IgD-negative memory B cell (primary cell): ENCODE measurements around the gene SRRM3. TPM values are rescaled to one million over a fixed set of nuclear protein-coding genes. Genes with fewer than 3 reads are reported as not detected.
A peak's percentile ranks its signal among the peaks of the same experiment; 100 is the strongest.
"Not testable (repeated sequence)": the region's sequence is repeated elsewhere in the genome, so short reads cannot be mapped to it uniquely, and the experiment has no call there.

Experiments
- H3K27ac Mint-ChIP-seq, 3 donors: one replicate each; pipeline ENCODE4 v1.8.0; 2020 to 2022; ENCODE audit warnings: mild to moderate bottlenecking in 3 of 3, mixed read lengths in 3 of 3, moderate library complexity in 1 of 3
- H3K27me3 Mint-ChIP-seq: one replicate; pipeline ENCODE4 v1.8.0; 2021; ENCODE audit warnings: mixed read lengths
- H3K36me3 Mint-ChIP-seq: one replicate; pipeline ENCODE4 v1.8.0; 2020; ENCODE audit warnings: mild to moderate bottlenecking, mixed read lengths
- H3K4me1 Mint-ChIP-seq, 3 donors: one replicate each; pipeline ENCODE4 v1.8.0; 2020 to 2022; ENCODE audit warnings: mixed read lengths in 3 of 3, mild to moderate bottlenecking in 1 of 3
- H3K4me3 Mint-ChIP-seq, 4 donors: one replicate each; pipeline ENCODE4 v1.8.0; 2020 to 2022; ENCODE audit warnings: mild to moderate bottlenecking in 4 of 4, mixed read lengths in 4 of 4, moderate library complexity in 3 of 4
- H3K9me3 Mint-ChIP-seq, 3 donors: one replicate each; pipeline ENCODE4 v1.8.0; 2020 to 2021; ENCODE audit warnings: mixed read lengths in 3 of 3, mild to moderate bottlenecking in 1 of 3
- polyA plus RNA-seq: library from polyadenylated mRNA; unstranded; fragments of 300-500 nt; fragmentation: Illumina TruSeq; gene quantifications from one replicate; pipeline ENCODE4 v1.2.3, GENCODE V29; 2021

SRRM3 gene
- polyA plus RNA-seq, 1 donor from 2014 or later, result not detected

- no peaks in the 10 kb centered on the region for H3K4me1 Mint-ChIP-seq
- H3K9me3 Mint-ChIP-seq, result no peaks in the 10 kb centered on the region
- no peak overlapping the region for H3K4me3 Mint-ChIP-seq
- H3K36me3 Mint-ChIP-seq, result no peaks in the 10 kb centered on the region
- peaks cover 7% of the 10 kb centered on the region for H3K27me3 Mint-ChIP-seq
- no peak overlapping the region for H3K27ac Mint-ChIP-seq
These were observed 9.5 kb downstream of the SRRM3 start for GRCh38 chr7:76211216-76211615.

DNA sequence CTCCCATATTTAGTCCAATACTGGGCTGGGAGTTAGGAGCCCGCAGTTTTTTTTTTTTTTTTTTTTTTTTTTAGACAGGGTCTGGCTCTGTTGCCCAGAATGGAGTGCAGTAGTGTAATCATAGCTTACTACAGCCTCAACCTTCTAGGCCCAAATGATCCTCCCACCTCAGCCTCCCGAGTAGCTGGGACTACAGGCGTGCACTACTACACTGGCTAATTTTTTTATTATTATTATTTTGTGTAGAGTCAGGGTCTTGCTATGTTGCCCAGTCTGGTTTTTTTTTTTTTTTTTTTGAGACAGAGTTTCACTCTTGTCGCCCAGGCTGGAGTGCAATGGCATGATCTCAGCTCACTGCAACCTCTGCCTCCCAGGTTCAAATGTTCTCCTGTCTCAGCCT lies 13.7 kb downstream of the SRRM3 start:
- H3K27me3 Mint-ChIP-seq, result peaks cover 15% of the 10 kb centered on the region
- not testable (repeated sequence) for H3K4me1 Mint-ChIP-seq, H3K4me3 Mint-ChIP-seq, H3K36me3 Mint-ChIP-seq, H3K9me3 Mint-ChIP-seq, H3K27ac Mint-ChIP-seq

GRCh38 chr7:76216381-76217082 lies 14.8 kb downstream of the SRRM3 start:
- H3K4me3 Mint-ChIP-seq, result no peak overlapping the region
- H3K27me3 Mint-ChIP-seq, result peaks cover 16% of the 10 kb centered on the region
- no peak overlapping the region for H3K27ac Mint-ChIP-seq
- H3K36me3 Mint-ChIP-seq, result no peaks in the 10 kb centered on the region
- H3K4me1 Mint-ChIP-seq, result no peaks in the 10 kb centered on the region
- H3K9me3 Mint-ChIP-seq, result no peaks in the 10 kb centered on the region

DNA sequence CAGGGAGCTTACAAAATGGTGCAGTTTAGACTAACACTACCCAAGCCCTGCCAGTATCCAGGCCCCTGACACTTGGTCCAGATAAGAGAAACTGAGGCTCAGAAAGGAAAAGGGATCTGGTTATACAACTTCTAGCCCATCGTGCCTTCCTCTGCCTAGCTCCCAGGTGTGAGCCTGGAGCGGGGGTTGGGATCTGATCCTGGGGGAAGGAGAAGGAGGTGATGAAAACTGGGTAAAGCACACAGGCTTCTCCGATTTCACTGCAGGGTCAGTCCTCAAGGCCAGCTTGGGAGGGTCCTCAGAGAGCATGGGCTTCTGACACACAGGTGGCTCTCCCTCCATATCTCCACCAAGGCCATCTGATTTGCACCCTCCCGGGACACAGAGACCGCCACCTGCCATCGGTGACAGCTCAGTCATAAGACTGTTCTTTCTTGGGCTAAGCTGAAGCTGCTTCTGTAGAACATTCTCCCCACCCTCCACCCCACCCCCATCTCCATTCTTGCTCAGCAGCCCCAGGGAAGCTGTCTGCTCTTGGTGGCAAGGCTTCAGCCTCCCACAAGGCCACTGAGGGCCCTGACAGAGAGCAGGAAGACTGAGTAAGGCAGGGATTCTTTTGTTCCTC lies 16.4 kb downstream of the SRRM3 start:
- H3K27me3 Mint-ChIP-seq, result peaks cover 25% of the 10 kb centered on the region
- no peak overlapping the region for H3K4me3 Mint-ChIP-seq
- no peak overlapping the region for H3K27ac Mint-ChIP-seq
- no peaks in the 10 kb centered on the region for H3K9me3 Mint-ChIP-seq
- H3K36me3 Mint-ChIP-seq, result no peaks in the 10 kb centered on the region
- no peaks in the 10 kb centered on the region for H3K4me1 Mint-ChIP-seq

GRCh38 chr7:76220185-76221057 lies 18.7 kb downstream of the SRRM3 start:
- Mint-ChIP-seq H3K27me3 (peaks cover 28% of the 10 kb centered on the region), H3K9me3 (peaks cover 0 to 2% (median 0%) of the 10 kb centered on the region in 3 donors), H3K4me1 (no peaks in the 10 kb centered on the region), H3K4me3 (no peak overlapping the region), H3K27ac (no peak overlapping the region), H3K36me3 (no peaks in the 10 kb centered on the region)

DNA sequence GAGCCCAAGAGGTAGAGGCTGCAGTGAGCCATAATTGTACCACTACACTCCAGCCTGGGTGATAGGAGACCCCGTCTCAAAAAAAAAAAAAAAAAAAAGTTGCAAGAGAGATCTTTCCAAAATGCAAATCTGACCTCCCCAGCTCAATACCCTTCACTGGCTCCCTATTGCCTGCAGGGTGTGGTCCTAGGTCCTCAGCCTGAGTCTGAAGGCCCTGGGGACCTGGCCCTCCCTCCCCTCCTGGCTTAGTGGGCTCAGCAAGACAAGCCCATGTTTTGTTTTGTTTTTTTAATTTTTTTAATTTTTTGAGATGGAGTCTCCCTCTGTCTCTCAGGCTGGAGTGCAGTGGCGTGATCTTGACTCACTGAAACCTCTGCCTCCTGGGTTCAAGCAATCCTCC lies 20.6 kb downstream of the SRRM3 start:
- Mint-ChIP-seq H3K4me3 (no peak overlapping the region), H3K36me3 (no peaks in the 10 kb centered on the region), H3K9me3 (peaks cover 0 to 3% (median 2%) of the 10 kb centered on the region in 3 donors), H3K4me1 (peaks cover 0 to 1% (median 0%) of the 10 kb centered on the region in 3 donors), H3K27me3 (peaks cover 30% of the 10 kb centered on the region), H3K27ac (no peak overlapping the region)

DNA sequence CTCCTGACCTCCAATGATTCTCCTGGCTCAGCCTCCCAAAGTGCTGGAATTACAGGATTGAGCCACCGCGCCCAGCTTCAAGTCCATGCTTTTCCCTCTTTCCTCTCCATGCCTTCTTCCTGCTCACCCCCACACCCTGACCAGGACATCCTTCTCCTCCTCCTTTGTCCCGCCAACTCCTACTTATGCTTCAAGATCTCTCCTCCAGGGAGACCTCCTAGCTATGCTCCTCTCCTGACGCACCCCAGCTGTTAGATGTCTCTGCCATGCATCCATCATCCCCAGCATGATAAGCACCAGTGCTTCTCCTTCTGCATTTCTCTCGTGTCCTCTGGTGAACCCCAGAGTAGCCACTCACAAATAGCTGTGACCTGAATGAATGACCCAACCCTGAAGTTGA lies 21.1 kb downstream of the SRRM3 start:
- no peak overlapping the region for H3K4me3 Mint-ChIP-seq

GRCh38 chr7:76223286-76223972 lies 21.7 kb downstream of the SRRM3 start:
- Mint-ChIP-seq H3K27ac (peak overlapping the region in 1 of 3 donors; percentile 80), H3K4me1 (peaks cover 0 to 1% (median 0%) of the 10 kb centered on the region in 3 donors), H3K9me3 (peaks cover 0 to 5% (median 2%) of the 10 kb centered on the region in 3 donors), H3K27me3 (peaks cover 26% of the 10 kb centered on the region), H3K4me3 (no peak overlapping the region), H3K36me3 (no peaks in the 10 kb centered on the region)

More for the DNA sequence above, 21.1 kb downstream of the SRRM3 start:
- H3K27ac Mint-ChIP-seq, result no peak overlapping the region
- no peaks in the 10 kb centered on the region for H3K36me3 Mint-ChIP-seq
- H3K27me3 Mint-ChIP-seq, result peaks cover 30% of the 10 kb centered on the region
- peaks cover 0 to 5% (median 2%) of the 10 kb centered on the region in 3 donors for H3K9me3 Mint-ChIP-seq
- H3K4me1 Mint-ChIP-seq, result peaks cover 0 to 1% (median 0%) of the 10 kb centered on the region in 3 donors

DNA sequence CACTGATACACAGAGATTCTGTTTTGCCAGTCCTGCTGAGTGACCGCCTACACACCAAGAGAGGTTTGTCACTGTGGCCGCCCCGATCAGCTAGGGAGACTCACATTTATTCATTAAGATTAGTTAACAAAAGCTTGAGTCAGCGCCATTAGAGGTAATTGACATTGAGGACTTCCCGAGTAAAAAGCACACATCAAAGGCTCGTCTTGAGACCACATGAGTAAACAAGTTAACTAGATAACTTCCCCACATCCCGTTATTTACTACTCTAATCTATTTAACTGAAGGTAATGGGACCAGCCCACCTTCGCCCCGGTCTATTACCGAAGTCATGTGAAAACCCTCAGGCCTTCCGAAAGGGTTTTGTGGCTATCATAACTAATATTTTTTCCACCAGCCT lies 23.0 kb downstream of the SRRM3 start:
- H3K27ac Mint-ChIP-seq, result no peak overlapping the region
- H3K4me1 Mint-ChIP-seq, result peaks cover 0 to 2% (median 1%) of the 10 kb centered on the region in 3 donors
- H3K27me3 Mint-ChIP-seq, result peaks cover 26% of the 10 kb centered on the region
- peaks cover 0 to 5% (median 2%) of the 10 kb centered on the region in 3 donors for H3K9me3 Mint-ChIP-seq
- H3K36me3 Mint-ChIP-seq, result peaks cover 1% of the 10 kb centered on the region
- H3K4me3 Mint-ChIP-seq, result no peak overlapping the region

DNA sequence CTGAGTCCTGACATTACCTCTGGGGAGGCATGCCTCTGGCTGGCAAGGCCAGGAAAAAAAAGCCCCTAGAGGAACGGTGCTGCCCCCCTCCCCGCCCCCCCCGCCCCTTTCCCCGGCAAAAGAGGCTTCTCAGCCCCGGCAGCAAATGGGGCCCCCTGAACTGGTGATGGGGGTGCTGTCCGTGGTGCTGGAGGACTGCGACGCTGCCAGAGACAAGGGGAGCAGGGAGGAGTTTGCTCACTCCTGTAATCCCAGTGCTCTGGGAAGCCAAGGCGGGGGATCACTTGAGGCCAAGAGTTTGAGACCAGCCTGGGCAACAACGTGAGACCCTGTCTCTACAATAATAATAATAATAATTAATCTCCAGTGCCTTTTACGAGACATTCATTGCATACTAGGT lies 23.7 kb downstream of the SRRM3 start:
- peaks cover 1% of the 10 kb centered on the region for H3K36me3 Mint-ChIP-seq
- H3K4me3 Mint-ChIP-seq, result no peak overlapping the region
- no peak overlapping the region for H3K27ac Mint-ChIP-seq
- H3K9me3 Mint-ChIP-seq, result peaks cover 0 to 5% (median 2%) of the 10 kb centered on the region in 3 donors
- H3K4me1 Mint-ChIP-seq, result peaks cover 0 to 2% (median 1%) of the 10 kb centered on the region in 3 donors
- peaks cover 31% of the 10 kb centered on the region for H3K27me3 Mint-ChIP-seq

DNA sequence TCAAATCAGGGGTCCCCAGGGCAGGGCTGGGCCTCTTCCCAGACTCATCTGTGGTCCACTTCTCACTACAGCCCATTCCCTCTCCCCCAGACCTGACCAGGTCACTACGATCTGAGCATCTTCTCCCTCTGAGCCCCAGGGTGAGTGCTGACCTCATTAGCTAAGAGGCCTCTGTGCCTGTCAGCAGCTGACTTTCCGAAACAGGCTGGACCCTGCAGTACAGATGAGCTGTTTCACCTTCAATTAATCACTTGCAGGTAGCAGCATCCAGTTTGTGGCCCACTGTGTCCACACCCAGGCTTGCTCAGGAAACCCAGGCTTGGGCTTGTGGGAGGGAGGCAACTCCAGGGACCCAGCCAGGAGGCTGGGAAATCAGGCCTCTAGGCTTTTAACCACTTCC lies 24.3 kb downstream of the SRRM3 start:
- H3K27me3 Mint-ChIP-seq, result peaks cover 32% of the 10 kb centered on the region
- peaks cover 0 to 2% (median 1%) of the 10 kb centered on the region in 3 donors for H3K4me1 Mint-ChIP-seq
- H3K27ac Mint-ChIP-seq, result no peak overlapping the region
- no peak overlapping the region for H3K4me3 Mint-ChIP-seq
- H3K36me3 Mint-ChIP-seq, result peaks cover 1% of the 10 kb centered on the region
- peaks cover 0 to 5% (median 2%) of the 10 kb centered on the region in 3 donors for H3K9me3 Mint-ChIP-seq

DNA sequence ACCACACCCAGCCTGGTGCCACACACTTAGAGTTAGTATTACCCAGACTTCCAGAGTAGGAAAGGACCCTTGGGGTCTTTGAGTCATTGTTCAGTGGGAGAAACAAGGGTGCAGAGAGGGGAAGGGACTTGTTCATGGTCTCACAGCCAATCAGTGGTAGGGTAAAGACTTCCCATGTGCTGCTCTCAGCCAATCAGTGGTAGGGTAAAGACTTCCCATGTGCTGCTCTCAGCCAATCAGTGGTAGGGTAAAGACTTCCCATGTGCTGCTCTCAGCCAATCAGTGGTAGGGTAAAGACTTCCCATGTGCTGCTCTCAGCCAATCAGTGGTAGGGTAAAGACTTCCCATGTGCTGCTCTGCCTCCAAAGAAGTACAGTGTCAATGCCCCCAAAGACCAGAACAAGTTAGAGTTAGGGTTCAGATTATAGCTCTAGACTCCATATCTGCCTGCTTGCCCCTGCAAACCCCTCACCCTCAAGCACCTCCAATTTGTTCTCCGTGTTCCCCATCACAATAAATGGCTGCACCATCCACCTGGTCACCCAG lies 25.3 kb downstream of the SRRM3 start:
- H3K4me1 Mint-ChIP-seq, H3K9me3 Mint-ChIP-seq, H3K36me3 Mint-ChIP-seq, H3K27ac Mint-ChIP-seq: not testable (repeated sequence)
- Mint-ChIP-seq H3K4me3 (peak overlapping the region in 2 of 4 donors; percentile 22 to 39), H3K27me3 (peaks cover 37% of the 10 kb centered on the region)

DNA sequence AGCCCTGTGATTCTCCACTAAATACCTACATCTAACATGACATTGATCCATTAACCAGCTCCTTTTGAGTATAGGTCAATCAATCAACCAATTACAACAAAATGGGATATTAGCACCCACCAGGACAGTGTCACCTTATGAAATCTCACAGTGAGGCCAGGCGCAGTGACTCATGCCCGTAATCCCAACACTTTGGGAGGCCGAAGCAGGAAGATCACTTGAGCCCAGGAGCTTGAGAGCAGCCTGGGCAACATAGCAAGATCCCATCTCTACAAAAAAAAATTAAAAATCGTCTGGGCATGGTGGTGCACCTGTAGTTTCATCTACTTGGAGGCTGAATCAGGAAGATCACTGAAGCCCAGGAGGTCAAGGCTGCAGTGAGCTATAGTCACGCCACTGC lies 28.5 kb downstream of the SRRM3 start:
- H3K4me1 Mint-ChIP-seq, result peaks cover 0 to 7% (median 5%) of the 10 kb centered on the region in 3 donors
- H3K9me3 Mint-ChIP-seq, result peaks cover 0 to 5% (median 3%) of the 10 kb centered on the region in 3 donors
- peaks cover 4% of the 10 kb centered on the region for H3K36me3 Mint-ChIP-seq
- peaks cover 53% of the 10 kb centered on the region for H3K27me3 Mint-ChIP-seq
- H3K4me3 Mint-ChIP-seq, result no peak overlapping the region
- no peak overlapping the region for H3K27ac Mint-ChIP-seq

- Mint-ChIP-seq H3K9me3 (peaks cover 0 to 5% (median 3%) of the 10 kb centered on the region in 3 donors), H3K27me3 (peaks cover 53% of the 10 kb centered on the region), H3K4me3 (no peak overlapping the region), H3K36me3 (peaks cover 4% of the 10 kb centered on the region), H3K27ac (no peak overlapping the region), H3K4me1 (peaks cover 0 to 9% (median 5%) of the 10 kb centered on the region in 3 donors)
These were observed 29.4 kb downstream of the SRRM3 start for GRCh38 chr7:76231071-76231470.
